NCI-H1417 (cell line): ENCODE data around the gene RFXAP.

Source experiments
- DNase-seq, 3 experiments: peaks; one replicate each; lab custom pipeline; 2025; lab: John Stamatoyannopoulos, UW

The RFXAP gene

DNA sequence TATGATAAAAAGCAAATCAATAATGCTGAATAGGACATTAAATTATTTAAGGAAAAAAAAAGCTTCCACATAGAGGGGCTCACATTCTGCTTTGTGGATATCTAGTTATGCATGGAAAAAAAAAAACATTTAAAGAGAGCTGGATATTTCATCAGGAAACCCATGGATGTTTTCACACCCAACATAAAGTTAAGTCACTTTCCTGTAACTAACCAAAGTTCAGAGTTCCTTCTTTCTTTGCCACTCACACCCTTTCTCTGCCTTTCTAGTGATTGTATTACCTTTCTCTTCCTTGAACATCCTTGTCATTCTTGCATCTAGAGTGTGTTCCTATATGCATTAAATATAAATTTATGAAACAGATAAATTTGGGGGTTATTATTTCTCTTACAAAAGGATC lies 47.2 kb downstream of the RFXAP start:
- no peak for DNase-seq

- no peak for DNase-seq
Measured at GRCh38 chr13:36870050-36870692, 51.1 kb downstream of the RFXAP start.

DNA sequence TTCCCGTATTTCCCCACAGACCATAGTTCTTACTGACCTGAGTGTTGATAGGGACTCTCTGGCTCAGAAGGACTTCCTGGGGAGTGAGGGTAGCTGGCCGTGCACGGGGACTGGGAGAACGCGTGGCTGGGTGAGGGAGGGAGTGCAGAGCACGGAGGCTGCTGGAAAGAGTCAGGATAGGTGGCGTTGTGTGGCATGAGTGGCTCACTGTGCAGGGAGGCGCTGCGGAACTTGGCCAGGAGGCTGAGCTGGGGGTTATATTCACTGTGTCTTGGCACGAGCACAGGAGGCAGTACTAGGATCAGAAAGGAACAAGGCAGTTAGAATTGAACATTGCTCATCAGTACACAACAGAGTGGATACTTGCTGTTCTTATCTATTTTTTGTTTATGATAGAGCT lies 53.6 kb downstream of the RFXAP start:
- peak; percentile 22 to 77 (median 34) for DNase-seq

DNA sequence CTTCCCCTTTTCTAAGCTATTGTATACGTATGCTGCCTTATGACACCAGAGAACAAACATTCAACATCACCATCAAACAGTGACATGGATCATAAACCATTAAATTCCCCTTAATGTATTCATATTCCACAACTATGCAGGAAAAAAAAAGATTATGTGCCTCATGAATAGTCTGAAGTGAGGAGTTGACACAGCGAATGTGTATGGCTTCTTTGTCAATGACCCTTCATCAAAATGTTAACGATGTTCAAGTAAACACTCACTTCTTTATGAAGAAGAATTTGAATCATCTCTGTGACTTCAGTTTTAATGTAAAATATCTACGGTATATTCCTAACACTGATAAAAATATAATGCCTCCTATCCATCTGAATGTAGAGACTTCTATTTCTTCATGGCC lies 56.4 kb downstream of the RFXAP start:
- DNase-seq: peak in 2 of 3 experiments; percentile 58 to 80

DNA sequence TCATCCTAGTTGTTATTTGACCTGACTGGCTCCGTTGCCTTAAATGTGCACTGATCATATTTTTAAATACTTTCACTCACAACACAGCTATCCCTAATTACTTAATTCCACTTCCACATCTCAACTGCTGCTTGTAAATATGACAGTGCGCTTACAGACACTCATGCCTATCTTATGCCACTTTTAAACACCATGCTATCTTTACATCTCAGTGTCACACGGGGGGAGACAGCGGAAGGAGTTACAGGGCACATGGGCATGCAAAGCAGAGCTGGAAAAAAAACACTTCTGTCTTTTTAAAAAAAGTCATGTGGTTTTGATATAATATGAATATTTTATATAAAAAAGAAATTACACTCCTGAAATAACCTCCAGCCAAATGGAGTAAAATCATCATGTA lies 56.9 kb downstream of the RFXAP start:
- DNase-seq: peak in 1 of 3 experiments; percentile 51
